Uterus (tissue), 2 donors: Measurements from ENCODE around the gene SNTG2.

ENCODE experiments used
- CTCF ChIP-seq, 4 experiments: fragments of 200-600 bp in 2 of 4; fragments of 450-650 bp in 2 of 4; sonication (generic) in 2 of 4; IDR thresholded peaks; one replicate each; pipeline ENCODE4 v1.5.1; 2016 to 2019; ENCODE audit warnings: antibody characterized with exemption in 4 of 4, mild to moderate bottlenecking in 2 of 4, moderate library complexity in 1 of 4
- POLR2A ChIP-seq, 2 donors: fragments of 450-650 bp; IDR thresholded peaks; one replicate each; pipeline ENCODE4 v1.6.1; 2016; ENCODE audit warnings: antibody characterized with exemption in 2 of 2, mild to moderate bottlenecking in 1 of 2, moderate library complexity in 1 of 2

- TF ChIP-seq CTCF (IDR thresholded peaks at IDR 0.05) (no peak), POLR2A (IDR thresholded peaks at IDR 0.05) (no peak)
Observed at GRCh38 chr2:1088940-1089339, 138.3 kb downstream of the SNTG2 start.
